Measurements from ENCODE around the gene ATG5. TPM values are rescaled to one million over a fixed set of nuclear protein-coding genes. Genes with fewer than 3 reads are reported as not detected.

Gene ATG5
- total RNA-seq, 1 donor from 2014 or later, result 32.8 TPM

DNA sequence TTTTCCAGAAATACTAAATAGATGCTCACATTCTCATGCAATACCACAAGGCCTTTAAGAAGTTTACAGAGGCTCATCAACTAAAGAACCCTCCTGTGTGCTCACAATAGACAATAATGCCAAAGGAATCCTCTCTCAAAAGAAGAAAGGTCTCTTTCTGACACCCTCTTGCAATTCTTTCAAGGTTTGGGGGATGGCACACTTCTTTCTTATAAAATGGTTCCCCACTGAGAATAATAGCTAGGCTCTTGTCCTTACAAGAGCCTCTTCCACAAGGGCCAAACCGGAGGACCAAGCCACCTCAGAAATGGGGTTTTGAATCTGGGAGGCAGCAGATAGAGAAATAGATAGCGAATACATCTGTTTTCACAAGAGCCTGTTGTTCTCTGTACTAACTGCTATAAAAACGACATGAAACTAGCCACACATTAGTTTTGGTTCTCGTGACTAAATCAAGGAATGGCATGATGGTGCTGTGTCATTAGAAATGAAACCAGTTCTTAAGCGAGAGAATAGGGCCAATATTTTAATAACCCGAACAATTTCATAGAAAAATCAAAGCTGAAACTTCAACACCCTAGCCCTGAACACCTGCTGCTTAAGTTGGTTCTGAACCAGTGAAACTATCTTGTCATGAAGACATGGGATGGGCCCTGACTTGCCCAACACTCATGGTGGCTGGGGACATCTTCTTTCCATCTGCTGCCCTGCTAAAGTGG is 158.3 kb downstream of the ATG5 start:
- no peak for DNase-seq (ENCODE audit: low read depth)
- Histone ChIP-seq H3K4me3 (ENCODE audit: low read depth, low read length) (no peak overlapping the region), H3K27me3 (ENCODE audit: control insufficient read depth, insufficient read depth, low read length) (no peaks in the 10 kb centered on the region), H3K36me3 (ENCODE audit: control insufficient read depth, insufficient read depth, low read length) (no peaks in the 10 kb centered on the region)
- no peak for TF ChIP-seq CTCF (IDR thresholded peaks at IDR 0.05; ENCODE audit: insufficient read depth, low read length, poor library complexity, severe bottlenecking)

DNA sequence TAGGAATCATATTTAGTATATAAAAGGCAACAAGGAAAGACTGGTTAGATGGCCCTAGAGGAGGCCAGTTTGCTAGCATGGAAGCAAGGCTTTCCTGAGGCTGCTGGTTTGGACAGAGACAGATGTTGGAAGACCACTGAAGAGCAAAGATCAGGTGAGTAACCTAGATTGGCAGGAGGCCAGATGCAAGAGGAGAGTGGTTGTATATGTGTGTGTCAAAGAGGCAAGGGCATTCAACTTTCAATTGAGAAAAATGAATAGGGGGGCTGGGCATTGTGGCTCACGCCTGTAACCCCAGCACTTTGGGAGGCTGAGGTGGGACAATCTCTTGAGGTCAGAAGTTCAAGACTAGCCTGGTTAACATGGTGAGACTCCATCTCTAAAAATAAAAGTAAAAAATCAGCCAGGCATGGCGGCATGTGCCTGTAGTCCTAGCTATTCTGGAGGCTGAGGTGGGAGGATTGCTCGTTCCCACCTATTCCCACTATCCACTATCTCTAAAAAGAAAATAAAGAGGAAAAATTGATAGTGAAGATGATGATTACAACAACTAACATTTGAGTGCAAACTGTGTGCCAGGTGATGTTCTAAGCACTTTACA is 159.6 kb downstream of the ATG5 start:
- no peak for DNase-seq (ENCODE audit: low read depth)

GRCh38 chr6:106163966-106164877 is 161.3 kb downstream of the ATG5 start:
- Histone ChIP-seq H3K4me3 (ENCODE audit: low read depth, low read length) (no peak overlapping the region), H3K27me3 (ENCODE audit: control insufficient read depth, insufficient read depth, low read length) (no peaks in the 10 kb centered on the region), H3K36me3 (ENCODE audit: control insufficient read depth, insufficient read depth, low read length) (no peaks in the 10 kb centered on the region)
- no peak for DNase-seq (ENCODE audit: low read depth)
- no peak for TF ChIP-seq CTCF (IDR thresholded peaks at IDR 0.05; ENCODE audit: insufficient read depth, low read length, poor library complexity, severe bottlenecking)

More for the DNA sequence above, 159.6 kb downstream of the ATG5 start:
- no peak for TF ChIP-seq CTCF (IDR thresholded peaks at IDR 0.05; ENCODE audit: insufficient read depth, low read length, poor library complexity, severe bottlenecking)
- Histone ChIP-seq H3K36me3 (ENCODE audit: control insufficient read depth, insufficient read depth, low read length) (no peaks in the 10 kb centered on the region), H3K4me3 (ENCODE audit: low read depth, low read length) (no peak overlapping the region), H3K27me3 (ENCODE audit: control insufficient read depth, insufficient read depth, low read length) (no peaks in the 10 kb centered on the region)

GRCh38 chr6:106163446-106163965 is 162.1 kb downstream of the ATG5 start:
- H3K27me3 ChIP-seq (ENCODE audit: control insufficient read depth, insufficient read depth, low read length), result no peaks in the 10 kb centered on the region
- H3K36me3 ChIP-seq (ENCODE audit: control insufficient read depth, insufficient read depth, low read length), result no peaks in the 10 kb centered on the region
- TF ChIP-seq CTCF (IDR thresholded peaks at IDR 0.05; ENCODE audit: insufficient read depth, low read length, poor library complexity, severe bottlenecking), result no peak
- H3K4me3 ChIP-seq (ENCODE audit: low read depth, low read length), result no peak overlapping the region
- no peak for DNase-seq (ENCODE audit: low read depth)

GRCh38 chr6:106162921-106163320 is 162.6 kb downstream of the ATG5 start:
- DNase-seq (ENCODE audit: low read depth), result no peak
- Histone ChIP-seq H3K27me3 (ENCODE audit: control insufficient read depth, insufficient read depth, low read length) (no peaks in the 10 kb centered on the region), H3K36me3 (ENCODE audit: control insufficient read depth, insufficient read depth, low read length) (no peaks in the 10 kb centered on the region), H3K4me3 (ENCODE audit: low read depth, low read length) (no peak overlapping the region)
- no peak for TF ChIP-seq CTCF (IDR thresholded peaks at IDR 0.05; ENCODE audit: insufficient read depth, low read length, poor library complexity, severe bottlenecking)
